Neural progenitor cell (in vitro differentiated cells): Measurements from ENCODE around the gene RBFOX2. TPM values are rescaled to one million over a fixed set of nuclear protein-coding genes. Genes with fewer than 3 reads are reported as not detected.

Experiments used
- DNase-seq: peaks from one replicate; pipeline ENCODE4 v3.0.0-alpha.2; 2016; ENCODE audit warnings: low spot score
- H2AFZ ChIP-seq: fragments of 200-600 bp; sonication (generic); replicated peaks from 2 replicates; pipeline ENCODE4 v1.6.1; 2016; ENCODE audit warnings: antibody characterized with exemption
- H3F3A ChIP-seq: fragments of 200-600 bp; sonication (generic); 2 replicates; pipeline ENCODE4 v1.6.1; 2016; ENCODE audit warnings: antibody characterized with exemption, low read depth
- H3K27ac ChIP-seq: fragments of 200-600 bp; sonication (generic); 2 replicates; pipeline ENCODE4 v1.5.1; 2016; ENCODE audit warnings: mild to moderate bottlenecking
- H3K27me3 ChIP-seq: fragments of 200-600 bp; sonication (generic); 2 replicates; pipeline ENCODE4 v1.6.1; 2016; ENCODE audit warnings: mild to moderate bottlenecking, moderate library complexity
- H3K36me3 ChIP-seq: fragments of 200-600 bp; sonication (generic); 2 replicates; pipeline ENCODE4 v1.5.1; 2016
- H3K4me1 ChIP-seq: fragments of 200-600 bp; sonication (generic); 2 replicates; pipeline ENCODE4 v1.6.1; 2016; ENCODE audit warnings: mixed run types
- H3K4me2 ChIP-seq: fragments of 200-600 bp; sonication (generic); 2 replicates; pipeline ENCODE4 v1.6.1; 2016
- H3K4me3 ChIP-seq: fragments of 200-600 bp; sonication (generic); 2 replicates; pipeline ENCODE4 v1.5.1; 2016
- H3K79me2 ChIP-seq: fragments of 200-600 bp; sonication (generic); 2 replicates; pipeline ENCODE4 v1.6.1; 2016; ENCODE audit warnings: low read depth
- H3K9ac ChIP-seq: fragments of 200-600 bp; sonication (generic); 2 replicates; pipeline ENCODE4 v1.6.1; 2016
- H3K9me3 ChIP-seq: fragments of 200-600 bp; sonication (generic); 2 replicates; pipeline ENCODE4 v1.5.1; 2016; ENCODE audit warnings: low read depth
- H4K20me1 ChIP-seq: fragments of 200-600 bp; sonication (generic); 2 replicates; pipeline ENCODE4 v1.6.1; 2016; ENCODE audit warnings: low read depth
- H3K27ac Mint-ChIP-seq: 3 replicates; pipeline ENCODE4 v1.8.0; 2021; ENCODE audit warnings: mixed read lengths
- H3K27me3 Mint-ChIP-seq: 2 replicates; pipeline ENCODE4 v1.8.0; 2022; ENCODE audit warnings: low read depth, mild to moderate bottlenecking, inconsistent platforms, moderate library complexity, mixed read lengths; ENCODE audit not compliant: insufficient read depth
- H3K36me3 Mint-ChIP-seq: 3 replicates; pipeline ENCODE4 v1.8.0; 2021; ENCODE audit warnings: mixed read lengths
- H3K4me1 Mint-ChIP-seq: 3 replicates; pipeline ENCODE4 v1.8.0; 2021; ENCODE audit warnings: mixed read lengths
- H3K4me3 Mint-ChIP-seq: 3 replicates; pipeline ENCODE4 v1.8.0; 2021; ENCODE audit warnings: mild to moderate bottlenecking, moderate library complexity, mixed read lengths
- H3K9me3 Mint-ChIP-seq: 3 replicates; pipeline ENCODE4 v1.8.0; 2020; ENCODE audit warnings: mixed read lengths
- EZH2 ChIP-seq: fragments of 200-600 bp; sonication (generic); IDR thresholded peaks from 2 replicates; pipeline ENCODE4 v1.6.1; 2017; ENCODE audit warnings: antibody characterized with exemption, mild to moderate bottlenecking, moderate library complexity
- EZH2phosphoT487 ChIP-seq: fragments of 200-600 bp; sonication (generic); IDR thresholded peaks from 2 replicates; pipeline ENCODE4 v1.6.1; 2017; ENCODE audit warnings: antibody characterized with exemption
- total RNA-seq: library from RNA; depleted of rRNA; stranded (reverse); fragments of >200 nt; gene quantifications from 2 replicates; pipeline ENCODE4 v1.2.3, GENCODE V29; 2015; ENCODE audit warnings: low replicate concordance
- TF ChIP-seq, protein P1 (sequence below): fragments of 200-600 bp; sonication (generic); IDR thresholded peaks from 2 replicates; pipeline ENCODE4 v1.5.1; 2017; ENCODE audit warnings: antibody characterized with exemption, mild to moderate bottlenecking

RBFOX2 gene
- total RNA-seq, 1 donor from 2014 or later = 163 TPM

DNA sequence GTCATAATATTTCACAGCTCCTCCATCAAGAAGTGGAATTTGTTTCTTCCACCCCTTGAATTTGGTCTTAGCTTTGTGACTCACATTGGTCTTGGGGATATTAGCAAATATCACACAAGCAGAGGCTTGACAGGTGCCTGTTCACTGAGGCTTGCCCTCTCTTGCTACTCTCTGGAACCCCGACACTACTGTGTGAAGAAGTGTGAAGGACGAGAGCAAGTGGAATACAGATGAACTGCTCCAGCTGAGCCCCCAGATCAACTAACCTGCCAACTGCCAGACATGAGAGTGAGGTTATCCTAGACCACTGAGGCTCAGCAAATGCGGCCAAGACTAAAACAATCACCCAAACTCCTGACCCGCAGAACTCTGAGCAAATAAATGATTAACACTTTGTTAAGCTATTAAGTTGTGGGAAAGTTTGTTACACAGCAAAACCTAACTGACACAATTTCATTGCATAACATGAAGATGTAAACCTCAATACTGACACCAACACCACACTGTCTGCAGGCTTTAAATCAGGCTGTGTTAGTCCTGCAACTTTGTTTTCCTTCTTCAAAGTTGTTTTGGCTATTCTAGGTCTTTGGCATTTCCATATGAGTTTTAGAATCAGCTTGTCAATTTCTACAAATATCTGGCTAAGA lies 168.4 kb downstream of the RBFOX2 start:
- H3K9me3 Mint-ChIP-seq = no peaks in the 10 kb centered on the region
- Histone ChIP-seq H3F3A (no peaks in the 10 kb centered on the region), H3K4me1 (peaks cover 16% of the 10 kb centered on the region), H4K20me1 (peaks cover 59% of the 10 kb centered on the region), H3K79me2 (peaks cover 92% of the 10 kb centered on the region), H3K4me3 (no peak overlapping the region), H3K4me2 (no peak overlapping the region), H3K27ac (no peak overlapping the region), H3K9me3 (no peaks in the 10 kb centered on the region), H2AFZ (no peak overlapping the region), H3K9ac (no peak overlapping the region), H3K36me3 (no peaks in the 10 kb centered on the region), H3K27me3 (no peaks in the 10 kb centered on the region)
- no peak for DNase-seq
- H3K4me3 Mint-ChIP-seq = no peak overlapping the region
- H3K4me1 Mint-ChIP-seq = peaks cover 23% of the 10 kb centered on the region
- no peaks in the 10 kb centered on the region for H3K27me3 Mint-ChIP-seq
- TF ChIP-seq EZH2 = no peak
- TF ChIP-seq, protein P1, sequence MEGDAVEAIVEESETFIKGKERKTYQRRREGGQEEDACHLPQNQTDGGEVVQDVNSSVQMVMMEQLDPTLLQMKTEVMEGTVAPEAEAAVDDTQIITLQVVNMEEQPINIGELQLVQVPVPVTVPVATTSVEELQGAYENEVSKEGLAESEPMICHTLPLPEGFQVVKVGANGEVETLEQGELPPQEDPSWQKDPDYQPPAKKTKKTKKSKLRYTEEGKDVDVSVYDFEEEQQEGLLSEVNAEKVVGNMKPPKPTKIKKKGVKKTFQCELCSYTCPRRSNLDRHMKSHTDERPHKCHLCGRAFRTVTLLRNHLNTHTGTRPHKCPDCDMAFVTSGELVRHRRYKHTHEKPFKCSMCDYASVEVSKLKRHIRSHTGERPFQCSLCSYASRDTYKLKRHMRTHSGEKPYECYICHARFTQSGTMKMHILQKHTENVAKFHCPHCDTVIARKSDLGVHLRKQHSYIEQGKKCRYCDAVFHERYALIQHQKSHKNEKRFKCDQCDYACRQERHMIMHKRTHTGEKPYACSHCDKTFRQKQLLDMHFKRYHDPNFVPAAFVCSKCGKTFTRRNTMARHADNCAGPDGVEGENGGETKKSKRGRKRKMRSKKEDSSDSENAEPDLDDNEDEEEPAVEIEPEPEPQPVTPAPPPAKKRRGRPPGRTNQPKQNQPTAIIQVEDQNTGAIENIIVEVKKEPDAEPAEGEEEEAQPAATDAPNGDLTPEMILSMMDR = no peak
- no peak for TF ChIP-seq EZH2phosphoT487
- no peak overlapping the region for H3K27ac Mint-ChIP-seq
- H3K36me3 Mint-ChIP-seq = no peaks in the 10 kb centered on the region

DNA sequence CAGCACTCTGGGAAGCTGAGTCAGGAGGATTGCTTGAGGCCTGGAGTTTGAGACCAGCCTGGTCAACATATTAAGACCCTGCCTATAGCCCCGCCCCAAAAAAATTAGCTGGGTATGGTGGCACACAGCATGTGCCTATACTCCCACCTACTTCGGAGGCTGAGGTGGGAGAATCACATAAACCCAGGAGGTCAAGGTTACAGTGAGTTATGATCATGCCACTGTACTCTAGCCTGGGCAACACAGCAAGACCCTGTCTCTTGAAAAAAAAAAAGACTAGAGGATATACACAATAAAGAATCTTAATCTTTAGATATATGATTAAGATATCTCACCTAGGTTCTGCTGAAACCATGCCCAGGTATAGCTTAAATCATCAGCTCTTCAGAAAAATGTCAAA lies 174.3 kb downstream of the RBFOX2 start:
- Mint-ChIP-seq H3K27ac (no peak overlapping the region), H3K27me3 (no peaks in the 10 kb centered on the region), H3K4me3 (no peak overlapping the region), H3K9me3 (no peaks in the 10 kb centered on the region), H3K4me1 (peaks cover 20% of the 10 kb centered on the region), H3K36me3 (no peaks in the 10 kb centered on the region)
- Histone ChIP-seq H2AFZ (no peak overlapping the region), H3K9ac (no peak overlapping the region), H3K4me1 (peaks cover 15% of the 10 kb centered on the region), H3K27me3 (no peaks in the 10 kb centered on the region), H3K4me2 (no peak overlapping the region), H3K79me2 (peaks cover 86% of the 10 kb centered on the region), H3K4me3 (no peak overlapping the region), H3K27ac (no peak overlapping the region), H3F3A (peaks cover 13% of the 10 kb centered on the region), H3K36me3 (no peaks in the 10 kb centered on the region), H3K9me3 (no peaks in the 10 kb centered on the region), H4K20me1 (peaks cover 51% of the 10 kb centered on the region)
- TF ChIP-seq EZH2 (no peak), EZH2phosphoT487 (no peak)
- TF ChIP-seq, protein P1 = no peak
- no peak for DNase-seq

DNA sequence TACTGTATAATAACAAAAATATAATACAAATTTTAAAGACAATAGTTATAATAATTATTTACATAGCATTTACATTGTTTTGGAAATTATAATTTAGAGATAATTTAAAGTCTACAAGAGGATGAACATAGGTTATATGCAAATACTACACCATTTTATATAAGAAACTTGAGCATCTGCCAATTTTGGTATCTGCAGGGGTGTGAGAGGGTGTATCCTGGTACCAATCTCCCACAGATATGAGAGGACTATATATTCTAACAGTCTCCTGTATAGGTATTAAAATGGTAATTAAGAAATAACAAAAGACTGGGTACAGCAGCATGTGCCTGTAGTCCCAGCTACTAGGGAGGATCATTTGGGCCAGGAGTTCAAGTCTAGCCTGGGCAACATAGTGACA lies 176.5 kb downstream of the RBFOX2 start:
- DNase-seq = no peak
- Histone ChIP-seq H3K4me2 (no peak overlapping the region), H3K27me3 (no peaks in the 10 kb centered on the region), H3K9ac (no peak overlapping the region), H3K27ac (no peak overlapping the region), H3K9me3 (no peaks in the 10 kb centered on the region), H4K20me1 (peaks cover 39% of the 10 kb centered on the region), H2AFZ (no peak overlapping the region), H3K4me1 (peaks cover 15% of the 10 kb centered on the region), H3K36me3 (no peaks in the 10 kb centered on the region), H3K79me2 (peaks cover 78% of the 10 kb centered on the region), H3K4me3 (no peak overlapping the region), H3F3A (peaks cover 14% of the 10 kb centered on the region)
- H3K4me3 Mint-ChIP-seq = no peak overlapping the region
- no peaks in the 10 kb centered on the region for H3K9me3 Mint-ChIP-seq
- no peak for TF ChIP-seq EZH2
- TF ChIP-seq EZH2phosphoT487 = no peak
- TF ChIP-seq, protein P1 = no peak
- no peaks in the 10 kb centered on the region for H3K27me3 Mint-ChIP-seq
- H3K4me1 Mint-ChIP-seq = peaks cover 20% of the 10 kb centered on the region
- H3K36me3 Mint-ChIP-seq = no peaks in the 10 kb centered on the region
- no peak overlapping the region for H3K27ac Mint-ChIP-seq
